Lung (tissue), 12 donors: ENCODE measurements around the gene APOBEC3A. TPM values are rescaled to one million over a fixed set of nuclear protein-coding genes. Genes with fewer than 3 reads are reported as not detected.
"Not testable (repeated sequence)": the region's sequence is repeated elsewhere in the genome, so short reads cannot be mapped to it uniquely, and the experiment has no call there.

Source experiments
- ATAC-seq: fragments of 200-7000 bp; cut with Tn5 transposase; one replicate; pipeline ENCODE4 v1.9.1; 2020; ENCODE audit warnings: moderate number of reproducible peaks; ENCODE audit not compliant: insufficient read depth, low FRiP score
- DNase-seq, 3 donors: peaks; one replicate each; pipeline ENCODE4 v3.0.0-alpha.2; 2013 to 2017
- H3K27ac ChIP-seq, 2 donors: one replicate each; pipeline ENCODE4 v1.5.1; 2013; ENCODE audit warnings: mild to moderate bottlenecking in 2 of 2, moderate library complexity in 2 of 2, control low read depth in 1 of 2, inconsistent platforms in 1 of 2, low read depth in 1 of 2, low read length in 1 of 2
- H3K27me3 ChIP-seq, 3 donors: one replicate each; pipeline ENCODE4 v1.5.1; 2013; ENCODE audit warnings: low read length in 2 of 3; ENCODE audit not compliant: control insufficient read depth in 3 of 3, insufficient read depth in 3 of 3
- H3K36me3 ChIP-seq, 4 donors: one replicate each; pipeline ENCODE4 v1.5.1; 2013; ENCODE audit warnings: low read length in 4 of 4, mild to moderate bottlenecking in 1 of 4, moderate library complexity in 1 of 4; ENCODE audit not compliant: control insufficient read depth in 4 of 4, insufficient read depth in 4 of 4
- H3K4me1 ChIP-seq, 5 donors: one replicate each; pipeline ENCODE4 v1.5.1; 2013; ENCODE audit warnings: low read length in 5 of 5, mild to moderate bottlenecking in 2 of 5, moderate library complexity in 1 of 5; ENCODE audit not compliant: control insufficient read depth in 5 of 5, insufficient read depth in 5 of 5
- H3K4me3 ChIP-seq: one replicate; pipeline ENCODE4 v1.5.1; 2013; ENCODE audit warnings: mild to moderate bottlenecking, control low read depth, moderate library complexity
- H3K9ac ChIP-seq, 2 donors: one replicate each; pipeline ENCODE4 v1.5.1; 2013; ENCODE audit warnings: low read length in 2 of 2, control low read depth in 1 of 2; ENCODE audit not compliant: insufficient read depth in 1 of 2
- H3K9me3 ChIP-seq, 4 donors: one replicate each; pipeline ENCODE4 v1.5.1; 2013; ENCODE audit warnings: low read length in 3 of 4, mild to moderate bottlenecking in 1 of 4, moderate library complexity in 1 of 4; ENCODE audit not compliant: control insufficient read depth in 4 of 4, insufficient read depth in 3 of 4
- CTCF ChIP-seq: IDR thresholded peaks from 2 replicates; pipeline ENCODE4 v1.5.1; 2012; ENCODE audit warnings: mild to moderate bottlenecking; ENCODE audit errors: control extremely low read depth, extremely low read depth
- WGBS, 2 donors: extraction: QIAGEN DNeasy Blood & Tissue Kit; methylation state at CpG; one replicate each; pipeline ENCODE4 v1.1.7; 2013; 5-methylcytosine and 5-hydroxymethylcytosine counted together
- polyA plus RNA-seq, 2 donors: library from polyadenylated mRNA; stranded (reverse); fragments of 200-250 nt; gene quantifications; one replicate each; pipeline ENCODE4 v1.2.1, GENCODE V29; 2013
- total RNA-seq, 2 donors: library from RNA; depleted of rRNA in 1 of 2; stranded (reverse); fragments of >200 nt in 1 of 2; gene quantifications; one replicate each; pipeline ENCODE4 v1.2.1, GENCODE V29; 2014 to 2021
- donor health status: control.
- donor health status: control.
- donor health status: Bipolar disorder and iron deficiency.
- donor health status: healthy.
- donor health status: DM: yes; HTN: yes; CAD: no.

Gene APOBEC3A
- total and polyA plus RNA-seq, 4 donors: 1.1 to 68.3 (median 9.1) TPM

- Histone ChIP-seq H3K36me3 (no peaks in the 10 kb centered on the region), H3K27ac (no peak overlapping the region), H3K27me3 (no peaks in the 10 kb centered on the region), H3K9ac (no peak overlapping the region), H3K4me3 (no peak overlapping the region), H3K9me3 (no peaks in the 10 kb centered on the region), H3K4me1 (no peaks in the 10 kb centered on the region)
- DNase-seq: no peak
- TF ChIP-seq CTCF: no peak
- ATAC-seq: no peak
- WGBS, 2 donors: 93 to 97% methylated on average over 5 of the region's 5 CpGs
Observed at GRCh38 chr22:38956551-38956950, 858 bp upstream of the APOBEC3A start.

GRCh38 chr22:38957808-38958650 lies 620 bp downstream of the APOBEC3A start:
- H3K9me3 ChIP-seq: no peaks in the 10 kb centered on the region
- H3K4me3 ChIP-seq: no peak overlapping the region
- DNase-seq (no peak), ATAC-seq (no peak)
- no peak for TF ChIP-seq CTCF
- H3K27ac ChIP-seq: no peak overlapping the region
- H3K36me3 ChIP-seq: no peaks in the 10 kb centered on the region
- H3K9ac ChIP-seq: no peak overlapping the region
- no peaks in the 10 kb centered on the region for H3K4me1 ChIP-seq
- H3K27me3 ChIP-seq: no peaks in the 10 kb centered on the region
- 80 to 81% methylated on average over 6 of the region's 6 CpGs for WGBS, 2 donors

GRCh38 chr22:38958651-38958943 lies 1.2 kb downstream of the APOBEC3A start:
- not testable (repeated sequence) for ATAC-seq, H3K4me3 ChIP-seq, DNase-seq, H3K9me3 ChIP-seq, H3K27me3 ChIP-seq, H3K4me1 ChIP-seq, H3K27ac ChIP-seq, H3K36me3 ChIP-seq, H3K9ac ChIP-seq

- TF ChIP-seq CTCF: no peak
- H3K4me3 ChIP-seq: no peak overlapping the region
- no peaks in the 10 kb centered on the region for H3K4me1 ChIP-seq
- ATAC-seq: no peak
- no peaks in the 10 kb centered on the region for H3K27me3 ChIP-seq
- H3K27ac ChIP-seq: no peak overlapping the region
- H3K9me3 ChIP-seq: no peaks in the 10 kb centered on the region
- no peak for DNase-seq
- no peaks in the 10 kb centered on the region for H3K36me3 ChIP-seq
- 59 to 69% methylated on average over 8 of the region's 8 CpGs for WGBS, 2 donors
- H3K9ac ChIP-seq: no peak overlapping the region
Observed at GRCh38 chr22:38959590-38959989, 2.2 kb downstream of the APOBEC3A start.

GRCh38 chr22:38960673-38961072 lies 3.3 kb downstream of the APOBEC3A start:
- H3K4me1 ChIP-seq, H3K9me3 ChIP-seq, H3K27ac ChIP-seq, H3K9ac ChIP-seq, H3K4me3 ChIP-seq, ATAC-seq, H3K36me3 ChIP-seq, H3K27me3 ChIP-seq, DNase-seq: not testable (repeated sequence)
- 83 to 92% methylated on average over 3 to 4 of the region's 4 CpGs for WGBS, 2 donors

GRCh38 chr22:38963291-38963738 lies 5.9 kb downstream of the APOBEC3A start:
- H3K9me3 ChIP-seq, H3K36me3 ChIP-seq, H3K4me1 ChIP-seq, ATAC-seq, H3K4me3 ChIP-seq, H3K9ac ChIP-seq, DNase-seq, H3K27ac ChIP-seq, H3K27me3 ChIP-seq: not testable (repeated sequence)
- WGBS, 2 donors: 40 to 49% methylated on average over 8 to 11 of the region's 11 CpGs
